DMS 273 (cell line): ENCODE results near the gene AGRP.

Source experiments
- DNase-seq: peaks from one replicate; lab custom pipeline; 2025; ENCODE audit not compliant: unreplicated experiment; lab: John Stamatoyannopoulos, UW

Gene AGRP

GRCh38 chr16:67445913-67446907 is 37.1 kb downstream of the AGRP start:
- DNase-seq, result peak; percentile 49

GRCh38 chr16:67445441-67445912 is 37.9 kb downstream of the AGRP start:
- peak; percentile 36 for DNase-seq

GRCh38 chr16:67445126-67445426 is 38.3 kb downstream of the AGRP start:
- no peak for DNase-seq

- no peak for DNase-seq
These were observed 38.9 kb downstream of the AGRP start for GRCh38 chr16:67444259-67445125.

DNA sequence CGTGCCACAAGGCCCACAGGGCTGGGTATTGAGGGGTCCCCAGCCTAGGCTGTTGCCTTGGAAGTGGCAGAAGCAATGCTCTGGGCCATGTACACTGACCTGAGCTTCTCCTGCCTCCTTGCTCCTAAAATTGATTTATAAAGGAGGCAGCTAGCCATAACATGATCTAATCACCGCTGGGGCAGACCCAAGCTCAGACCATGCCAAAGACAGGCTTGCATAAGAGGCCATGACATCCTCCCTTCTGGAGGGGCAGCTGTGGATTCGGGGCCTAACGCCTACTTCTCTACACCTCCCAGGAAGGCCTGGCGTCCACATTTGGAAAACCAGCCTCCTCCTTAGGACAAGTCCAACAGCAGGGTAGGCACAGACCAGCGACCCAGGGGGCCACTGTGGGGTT is 40.1 kb downstream of the AGRP start:
- no peak for DNase-seq

DNA sequence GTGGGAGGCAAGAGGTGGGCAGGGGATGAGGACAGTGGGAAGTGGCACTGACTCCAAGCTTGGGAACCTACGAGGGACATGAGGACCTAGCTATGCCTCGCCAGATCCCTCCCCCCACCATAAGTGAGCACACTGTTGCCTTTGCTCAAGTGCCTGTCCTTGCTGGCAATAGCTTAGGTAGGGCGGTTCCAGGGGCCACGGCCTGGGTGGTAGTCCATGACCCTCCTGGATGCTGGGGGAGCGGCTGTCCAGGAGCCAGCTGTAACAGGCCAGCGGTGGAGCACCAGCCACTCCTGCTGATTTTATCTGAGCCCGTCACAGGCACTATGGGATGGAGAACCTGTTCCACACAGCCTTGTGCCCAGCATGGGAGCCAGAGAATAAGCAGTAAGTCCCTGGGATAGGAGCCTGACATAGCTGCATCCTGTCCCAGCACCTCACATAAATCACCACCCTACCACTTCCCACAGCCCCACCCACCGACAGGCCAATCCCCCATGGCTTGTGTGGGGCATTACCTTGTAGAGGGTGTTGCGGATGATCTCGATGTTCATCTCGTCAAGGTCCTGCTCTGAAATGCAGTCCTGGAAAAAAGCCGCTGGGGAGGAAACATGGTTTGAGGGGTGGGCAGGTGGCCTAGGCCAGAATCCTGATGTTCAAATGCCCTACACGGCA is 40.6 kb downstream of the AGRP start:
- DNase-seq, result no peak

DNA sequence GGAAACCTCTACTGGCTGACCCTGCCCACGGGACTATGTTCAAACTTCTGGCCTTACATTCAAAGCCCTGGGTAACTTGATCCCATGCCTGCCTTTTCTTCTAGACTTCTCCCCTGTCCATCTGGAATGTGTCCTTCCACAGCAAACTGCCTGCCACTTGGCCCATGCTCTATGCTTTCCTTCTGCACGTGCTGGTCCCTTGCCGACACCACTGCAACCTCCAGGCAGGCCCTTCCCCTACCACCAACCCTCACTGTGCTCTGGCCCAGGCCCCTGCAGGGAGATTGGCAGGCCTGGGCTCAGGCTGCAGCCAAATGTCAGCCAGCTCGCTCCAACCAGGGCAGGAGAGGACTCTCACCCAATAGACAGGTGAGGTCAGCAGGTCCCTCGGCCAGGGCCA is 41.4 kb downstream of the AGRP start:
- DNase-seq, result peak; percentile 83

DNA sequence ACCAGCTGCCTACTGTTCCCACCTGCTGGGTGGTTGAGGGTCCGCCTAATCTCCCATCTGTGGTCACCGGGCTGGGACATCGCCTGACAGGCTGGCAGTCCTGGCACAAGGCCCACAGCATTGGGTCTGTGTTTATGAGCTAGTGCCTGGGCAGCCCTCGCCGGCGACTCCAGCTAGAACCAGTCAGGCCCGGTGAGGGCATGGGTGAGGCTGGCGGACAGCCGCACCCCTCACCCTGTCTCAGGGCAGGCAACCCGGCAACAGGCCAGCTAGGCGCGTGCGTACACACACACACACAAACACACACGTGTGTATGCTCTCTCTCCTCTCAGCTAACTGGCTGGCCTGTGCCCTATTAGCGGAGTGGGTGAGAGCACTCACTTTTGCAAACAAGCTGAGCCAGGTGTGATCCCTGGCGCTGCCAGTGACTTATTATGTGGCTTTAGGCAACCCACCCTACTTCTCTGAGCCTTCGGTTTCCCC is 42.0 kb downstream of the AGRP start:
- peak; percentile 98 for DNase-seq

- DNase-seq, result no peak
These were observed 44.4 kb downstream of the AGRP start for GRCh38 chr16:67438824-67439393.

DNA sequence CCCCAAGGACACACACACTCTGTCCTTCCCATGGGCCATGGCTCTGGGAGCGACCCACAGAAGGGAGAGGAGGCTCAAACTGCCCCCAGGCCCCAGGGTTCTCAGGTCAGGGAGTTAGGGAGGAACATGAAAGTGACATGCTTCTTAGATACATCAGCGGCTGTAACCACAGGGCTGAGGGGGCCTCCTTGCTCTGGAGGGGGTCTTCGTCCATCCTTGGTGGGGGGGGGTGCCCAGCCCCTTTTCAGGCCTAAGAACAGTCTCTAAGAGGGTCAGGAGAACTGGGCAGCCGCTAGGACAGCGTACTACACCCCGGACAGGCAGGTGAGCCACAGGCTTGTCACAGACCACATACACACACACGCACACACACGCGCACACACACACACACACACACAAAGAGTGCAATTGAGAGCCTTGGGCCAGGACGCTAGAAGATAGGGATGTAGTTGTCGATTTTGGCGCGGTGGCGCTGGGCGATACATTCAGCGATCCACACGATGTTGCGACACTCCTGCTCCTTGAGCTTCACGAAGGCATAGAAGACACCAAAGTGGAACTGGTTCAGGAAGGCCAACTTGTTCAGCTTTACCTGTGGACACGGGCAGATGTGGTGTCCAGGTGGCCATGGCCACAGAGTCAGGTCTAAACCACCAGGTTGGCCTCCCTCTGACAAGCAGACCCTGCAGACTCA is 45.1 kb downstream of the AGRP start:
- no peak for DNase-seq

DNA sequence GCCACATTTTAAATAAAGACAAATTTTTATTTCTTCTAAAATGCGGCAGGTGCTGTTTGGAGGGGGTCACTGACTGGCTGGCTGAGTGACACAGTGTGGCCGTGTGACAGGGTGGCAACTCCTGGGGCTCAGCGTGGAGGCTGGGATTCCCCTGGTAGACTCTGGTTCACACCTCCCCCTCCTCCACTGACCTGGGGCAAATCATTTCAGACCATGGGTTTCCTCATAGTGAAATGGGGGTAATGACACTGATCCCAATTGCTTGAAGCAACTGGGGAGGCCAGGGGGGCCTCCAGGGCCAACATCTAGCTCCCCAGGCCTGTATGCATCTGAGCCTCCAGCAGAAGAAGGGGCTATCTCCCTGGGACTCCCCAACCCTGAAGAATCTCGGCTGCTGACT is 45.8 kb downstream of the AGRP start:
- no peak for DNase-seq

DNA sequence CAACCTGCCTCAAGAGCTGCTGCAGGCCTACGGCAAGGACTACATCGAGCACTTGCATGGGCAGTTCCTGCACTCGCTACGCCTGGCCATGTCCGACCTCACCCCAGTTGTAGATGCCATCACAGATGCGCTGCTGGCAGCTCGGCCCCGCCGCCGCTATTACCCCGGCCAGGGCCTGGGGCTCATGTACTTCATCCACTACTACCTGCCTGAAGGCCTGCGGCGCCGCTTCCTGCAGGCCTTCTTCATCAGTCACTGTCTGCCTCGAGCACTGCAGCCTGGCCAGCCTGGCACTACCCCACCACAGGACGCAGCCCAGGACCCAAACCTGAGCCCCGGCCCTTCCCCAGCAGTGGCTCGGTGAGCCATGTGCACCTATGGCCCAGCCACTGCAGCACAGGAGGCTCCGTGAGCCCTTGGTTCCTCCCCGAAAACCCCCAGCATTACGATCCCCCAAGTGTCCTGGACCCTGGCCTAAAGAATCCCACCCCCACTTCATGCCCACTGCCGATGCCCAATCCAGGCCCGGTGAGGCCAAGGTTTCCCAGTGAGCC is 46.6 kb downstream of the AGRP start:
- no peak for DNase-seq

DNA sequence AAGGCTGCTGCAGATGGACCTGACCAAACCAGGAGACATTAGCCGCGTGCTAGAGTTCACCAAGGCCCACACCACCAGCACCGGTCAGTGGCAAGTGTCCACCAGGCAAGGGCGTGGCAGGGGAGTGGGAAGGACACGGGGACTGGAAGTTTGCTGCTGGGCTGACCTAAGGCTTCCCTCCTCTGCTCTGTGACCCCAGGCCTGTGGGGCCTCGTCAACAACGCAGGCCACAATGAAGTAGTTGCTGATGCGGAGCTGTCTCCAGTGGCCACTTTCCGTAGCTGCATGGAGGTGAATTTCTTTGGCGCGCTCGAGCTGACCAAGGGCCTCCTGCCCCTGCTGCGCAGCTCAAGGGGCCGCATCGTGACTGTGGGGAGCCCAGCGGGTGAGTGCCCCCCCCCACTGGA is 47.6 kb downstream of the AGRP start:
- DNase-seq, result no peak

- DNase-seq, result no peak
These were observed 50.1 kb downstream of the AGRP start for GRCh38 chr16:67433131-67433719.
